HAP-1 (cell line): ENCODE results near the gene TRPV2.

Experiments used
- DNase-seq, 2 experiments: peaks; one replicate each; pipeline ENCODE4 v3.0.0-alpha.2; 2016 to 2020; ENCODE audit warnings: low spot score in 2 of 2
- H3K27me3 ChIP-seq: fragments of 250-450 bp; sonication (Bioruptor Pico); 2 replicates; pipeline ENCODE4 v1.5.1; 2020; ENCODE audit warnings: low read depth, mild to moderate bottlenecking, moderate library complexity
- H3K36me3 ChIP-seq: fragments of 250-450 bp; sonication (Bioruptor Pico); replicated peaks from 2 replicates; pipeline ENCODE4 v1.5.1; 2020; ENCODE audit warnings: mild to moderate bottlenecking
- H3K4me1 ChIP-seq: fragments of 250-450 bp; sonication (Bioruptor Pico); 2 replicates; pipeline ENCODE4 v1.5.1; 2020; ENCODE audit warnings: mild to moderate bottlenecking
- H3K4me3 ChIP-seq: fragments of 250-450 bp; sonication (Bioruptor Pico); 2 replicates; pipeline ENCODE4 v1.5.1; 2020; ENCODE audit warnings: mild to moderate bottlenecking, moderate library complexity
- H3K9me3 ChIP-seq: fragments of 250-450 bp; sonication (Bioruptor Pico); 2 replicates; pipeline ENCODE4 v1.5.1; 2020; ENCODE audit warnings: mild to moderate bottlenecking, moderate library complexity
- in situ Hi-C: fragments of 300-500 bp; cut with MboI; formaldehyde crosslinking; loops from 3 replicates; pipeline ENCODE4 v1.14.3; 2020; ENCODE audit warnings: low sequenced_read_pairs, inconsistent platforms, mixed read lengths

The TRPV2 gene

DNA sequence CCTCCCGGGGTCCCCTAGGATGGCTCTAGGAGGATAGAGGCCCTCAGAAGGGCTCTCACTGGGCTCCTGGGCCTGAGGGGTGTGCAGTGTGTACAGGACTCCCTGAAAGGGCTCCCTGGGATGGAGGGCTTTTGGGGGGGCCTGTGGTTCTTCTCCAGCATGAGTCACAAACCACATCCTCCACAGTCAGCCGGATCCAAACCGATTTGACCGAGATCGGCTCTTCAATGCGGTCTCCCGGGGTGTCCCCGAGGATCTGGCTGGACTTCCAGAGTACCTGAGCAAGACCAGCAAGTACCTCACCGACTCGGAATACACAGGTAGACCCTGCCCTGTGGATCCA, 4.5 kb downstream of the TRPV2 start:
- in situ Hi-C loops, result no loop called here
- Histone ChIP-seq H3K4me1 (no peaks in the 10 kb centered on the region), H3K4me3 (no peak overlapping the region), H3K27me3 (no peaks in the 10 kb centered on the region), H3K9me3 (no peaks in the 10 kb centered on the region), H3K36me3 (no peaks in the 10 kb centered on the region)
- no peak for DNase-seq

DNA sequence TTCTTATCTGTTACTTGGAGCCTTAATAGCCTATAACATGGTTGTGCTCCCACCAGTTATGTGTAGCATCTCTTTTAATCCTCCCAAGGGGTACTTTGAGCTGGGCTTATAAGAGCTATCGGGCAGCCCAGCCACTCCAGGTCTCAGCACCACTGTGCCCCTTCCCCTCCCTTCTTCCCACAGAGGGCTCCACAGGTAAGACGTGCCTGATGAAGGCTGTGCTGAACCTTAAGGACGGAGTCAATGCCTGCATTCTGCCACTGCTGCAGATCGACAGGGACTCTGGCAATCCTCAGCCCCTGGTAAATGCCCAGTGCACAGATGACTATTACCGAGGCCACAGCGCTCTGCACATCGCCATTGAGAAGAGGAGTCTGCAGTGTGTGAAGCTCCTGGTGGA, 7.0 kb downstream of the TRPV2 start:
- H3K27me3 ChIP-seq, result no peaks in the 10 kb centered on the region
- in situ Hi-C loops, result no loop called here

GRCh38 chr17:16423226-16423872, 8.0 kb downstream of the TRPV2 start:
- Histone ChIP-seq H3K36me3 (no peaks in the 10 kb centered on the region), H3K4me3 (no peak overlapping the region), H3K9me3 (no peaks in the 10 kb centered on the region), H3K4me1 (no peaks in the 10 kb centered on the region), H3K27me3 (no peaks in the 10 kb centered on the region)
- DNase-seq, result no peak
- in situ Hi-C loops, result no loop called here

More for the DNA sequence above, 7.0 kb downstream of the TRPV2 start:
- DNase-seq, result no peak
- Histone ChIP-seq H3K9me3 (no peaks in the 10 kb centered on the region), H3K4me1 (no peaks in the 10 kb centered on the region), H3K4me3 (no peak overlapping the region), H3K36me3 (no peaks in the 10 kb centered on the region)

- Histone ChIP-seq H3K27me3 (no peaks in the 10 kb centered on the region), H3K4me1 (no peaks in the 10 kb centered on the region), H3K36me3 (no peaks in the 10 kb centered on the region), H3K9me3 (no peaks in the 10 kb centered on the region), H3K4me3 (no peak overlapping the region)
- in situ Hi-C loops, result no loop called here
- DNase-seq, result no peak
Observed at GRCh38 chr17:16425202-16425601, 9.8 kb downstream of the TRPV2 start.

DNA sequence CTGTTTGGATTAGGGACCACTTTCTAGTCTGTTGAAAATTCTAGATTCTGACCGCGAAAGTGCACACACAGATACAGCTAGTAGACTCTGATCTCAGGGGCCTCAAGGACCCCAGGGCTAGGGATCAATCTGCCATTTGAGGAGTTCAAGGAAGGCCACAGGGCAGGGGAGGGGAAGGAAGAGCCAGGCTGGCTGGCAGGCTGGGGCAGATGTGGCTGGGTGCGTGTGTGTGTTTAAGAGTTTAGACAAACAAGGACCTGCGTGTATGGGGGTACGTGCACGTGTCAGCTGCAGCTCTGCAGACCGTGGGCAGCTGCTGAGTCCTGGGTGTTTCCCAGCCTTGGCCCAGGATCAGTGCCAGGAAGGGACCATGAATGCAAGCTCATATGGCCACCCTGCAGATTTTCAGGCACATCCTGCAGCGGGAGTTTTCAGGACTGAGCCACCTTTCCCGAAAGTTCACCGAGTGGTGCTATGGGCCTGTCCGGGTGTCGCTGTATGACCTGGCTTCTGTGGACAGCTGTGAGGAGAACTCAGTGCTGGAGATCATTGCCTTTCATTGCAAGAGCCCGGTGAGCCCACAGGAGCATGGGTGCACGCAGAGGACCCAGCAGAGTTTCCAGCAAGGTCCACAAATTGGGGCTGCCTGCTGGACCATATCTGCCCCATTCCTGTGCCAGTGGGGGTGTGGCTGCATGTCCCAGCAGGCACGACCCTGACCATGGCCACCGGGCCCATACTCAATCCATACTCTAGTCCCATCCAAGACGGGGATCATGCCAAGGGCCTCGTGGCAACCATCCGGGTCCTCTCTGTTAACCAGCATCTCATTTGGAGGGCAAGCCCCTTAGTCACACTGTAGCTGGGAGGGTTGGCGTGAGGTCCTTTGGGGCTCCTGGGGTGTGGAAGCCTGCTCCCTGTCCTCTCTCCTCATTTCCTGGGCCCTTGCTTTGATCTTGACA, 10.6 kb downstream of the TRPV2 start:
- no peaks in the 10 kb centered on the region for H3K4me1 ChIP-seq
- no peak overlapping the region for H3K4me3 ChIP-seq
- H3K36me3 ChIP-seq, result no peaks in the 10 kb centered on the region
- no peaks in the 10 kb centered on the region for H3K27me3 ChIP-seq
- in situ Hi-C loops, result no loop called here
- no peaks in the 10 kb centered on the region for H3K9me3 ChIP-seq
- no peak for DNase-seq

- Histone ChIP-seq H3K36me3 (no peaks in the 10 kb centered on the region), H3K27me3 (no peaks in the 10 kb centered on the region), H3K4me1 (no peaks in the 10 kb centered on the region), H3K4me3 (no peak overlapping the region), H3K9me3 (no peaks in the 10 kb centered on the region)
- in situ Hi-C loops, result no loop called here
- DNase-seq, result no peak
Observed at GRCh38 chr17:16427020-16427419, 11.6 kb downstream of the TRPV2 start.

GRCh38 chr17:16428098-16428882, 12.9 kb downstream of the TRPV2 start:
- in situ Hi-C loops, result no loop called here
- H3K9me3 ChIP-seq, result no peaks in the 10 kb centered on the region
- H3K27me3 ChIP-seq, result no peaks in the 10 kb centered on the region
- H3K4me3 ChIP-seq, result no peak overlapping the region
- no peaks in the 10 kb centered on the region for H3K4me1 ChIP-seq
- peak; percentile 75 to 87 for DNase-seq
- no peaks in the 10 kb centered on the region for H3K36me3 ChIP-seq

GRCh38 chr17:16429083-16429482, 13.7 kb downstream of the TRPV2 start:
- in situ Hi-C loops, result no loop called here
- no peak for DNase-seq
- H3K4me3 ChIP-seq, result no peak overlapping the region

DNA sequence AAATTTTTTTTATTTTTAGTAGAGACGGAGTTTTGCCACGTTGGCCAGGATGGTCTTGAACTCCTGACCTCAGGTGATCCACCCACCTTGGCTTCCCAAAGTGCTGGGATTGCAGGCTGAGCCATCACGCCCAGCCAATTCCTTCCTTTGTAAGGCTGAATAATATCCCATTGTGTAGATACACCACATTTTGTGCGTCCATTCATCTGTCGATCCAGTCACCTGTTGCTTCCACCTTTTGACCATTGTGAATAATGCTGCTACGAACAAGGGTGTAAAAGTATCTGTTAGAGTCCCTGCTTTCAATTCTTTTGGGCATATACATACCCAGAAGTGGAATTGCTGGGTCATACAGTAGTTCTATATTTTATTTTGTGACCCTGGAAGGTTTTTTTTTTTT, 15.3 kb downstream of the TRPV2 start:
- H3K36me3 ChIP-seq, result no peaks in the 10 kb centered on the region
- DNase-seq, result no peak
- in situ Hi-C loops, result no loop called here
- H3K27me3 ChIP-seq, result no peaks in the 10 kb centered on the region
- H3K9me3 ChIP-seq, result no peaks in the 10 kb centered on the region
- no peaks in the 10 kb centered on the region for H3K4me1 ChIP-seq
- H3K4me3 ChIP-seq, result no peak overlapping the region

More at GRCh38 chr17:16429083-16429482, 13.7 kb downstream of the TRPV2 start:
- H3K4me1 ChIP-seq, result no peaks in the 10 kb centered on the region
- H3K9me3 ChIP-seq, result no peaks in the 10 kb centered on the region
- no peaks in the 10 kb centered on the region for H3K27me3 ChIP-seq
- H3K36me3 ChIP-seq, result no peaks in the 10 kb centered on the region

- in situ Hi-C loops, result no loop called here
- no peaks in the 10 kb centered on the region for H3K27me3 ChIP-seq
- no peaks in the 10 kb centered on the region for H3K4me1 ChIP-seq
- no peak overlapping the region for H3K4me3 ChIP-seq
- no peak for DNase-seq
- H3K36me3 ChIP-seq, result no peaks in the 10 kb centered on the region
- no peaks in the 10 kb centered on the region for H3K9me3 ChIP-seq
Observed at GRCh38 chr17:16432017-16432416, 16.6 kb downstream of the TRPV2 start.

- DNase-seq, result no peak
- H3K4me3 ChIP-seq, result no peak overlapping the region
- H3K9me3 ChIP-seq, result no peaks in the 10 kb centered on the region
- peaks cover 9% of the 10 kb centered on the region; the same call in 1 of the 2 replicates for H3K4me1 ChIP-seq
- in situ Hi-C loops, result no loop called here
- H3K27me3 ChIP-seq, result no peaks in the 10 kb centered on the region
- no peaks in the 10 kb centered on the region for H3K36me3 ChIP-seq
Observed at GRCh38 chr17:16433514-16433913, 18.1 kb downstream of the TRPV2 start.

- peaks cover 9% of the 10 kb centered on the region; the same call in 1 of the 2 replicates for H3K4me1 ChIP-seq
- DNase-seq, result no peak
- in situ Hi-C loops, result no loop called here
Observed at GRCh38 chr17:16434662-16435061, 19.3 kb downstream of the TRPV2 start.

DNA sequence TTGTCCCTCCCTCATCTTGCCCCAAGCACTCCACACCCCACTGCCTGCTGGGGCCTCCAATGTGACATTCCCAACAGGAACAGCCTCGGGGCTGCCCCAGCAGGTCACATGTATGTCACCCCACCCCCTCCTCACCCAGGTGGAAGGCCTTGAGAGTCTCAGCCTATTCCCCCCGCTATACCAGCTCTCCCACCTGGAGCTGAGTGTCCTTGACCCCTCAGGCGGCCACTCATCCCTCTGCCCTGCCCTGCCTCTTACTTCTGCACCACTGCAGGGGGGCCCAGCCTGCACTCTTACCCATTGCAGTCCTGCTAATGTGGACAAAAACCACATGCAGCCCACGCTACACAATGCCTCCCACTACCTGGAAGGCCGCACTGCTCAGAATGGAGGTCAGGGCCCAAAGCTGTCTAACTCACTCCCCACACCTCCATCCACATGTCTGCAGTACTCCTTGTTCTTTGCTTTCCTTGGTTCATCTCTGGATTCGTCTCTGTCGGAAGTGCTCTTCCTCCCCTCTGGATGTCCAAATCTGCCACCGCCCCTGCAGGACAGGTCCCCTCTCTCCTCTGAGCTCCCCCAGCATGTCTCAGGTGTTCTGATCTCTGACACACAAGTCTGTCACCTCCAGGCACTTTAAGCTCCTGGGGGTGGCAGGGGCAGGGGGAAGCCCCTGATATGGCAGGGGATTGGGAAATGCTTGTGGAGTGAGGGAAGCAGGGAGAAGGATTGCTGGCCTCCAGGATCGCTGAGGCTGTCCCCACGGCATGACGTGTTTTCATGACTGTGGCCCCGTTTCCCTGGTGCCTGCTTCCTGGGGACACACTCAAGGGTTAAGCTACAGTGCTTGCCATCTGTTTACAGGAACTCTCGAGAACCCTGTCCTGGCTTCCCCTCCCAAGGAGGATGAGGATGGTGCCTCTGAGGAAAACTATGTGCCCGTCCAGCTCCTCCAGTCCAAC, 20.8 kb downstream of the TRPV2 start:
- no peak for DNase-seq
- Histone ChIP-seq H3K9me3 (no peaks in the 10 kb centered on the region), H3K27me3 (no peaks in the 10 kb centered on the region), H3K4me3 (no peak overlapping the region), H3K4me1 (peaks cover 14% of the 10 kb centered on the region), H3K36me3 (peaks cover 24% of the 10 kb centered on the region)
- in situ Hi-C loops, result no loop called here

More at GRCh38 chr17:16434662-16435061, 19.3 kb downstream of the TRPV2 start:
- Histone ChIP-seq H3K36me3 (peaks cover 8% of the 10 kb centered on the region), H3K4me3 (no peak overlapping the region), H3K9me3 (no peaks in the 10 kb centered on the region), H3K27me3 (no peaks in the 10 kb centered on the region)
